ENCODE results near the gene SLC6A18. TPM values are rescaled to one million over a fixed set of nuclear protein-coding genes. Genes with fewer than 3 reads are reported as not detected.

Gene SLC6A18
- total and polyA plus RNA-seq, 9 of the 15 experiments (the other 6 are each of a cell fraction or from before 2014, with no cell fraction given): not detected

- CTCF ChIA-PET (ENCODE audit: low intra/inter-chr PET ratio): no interaction called here
- Histone ChIP-seq H2AFZ (ENCODE audit: low read depth, low read length) (peak within 1 kb of the TSS; percentile 57), H3K9me1 (ENCODE audit: control insufficient read depth, insufficient read depth, low read length) (no peaks in the 10 kb centered on the region), H3K36me3 (ENCODE audit: control insufficient read depth, insufficient read depth, low read length) (no peaks in the 10 kb centered on the region), H3K4me2 (ENCODE audit: insufficient read depth, low read length) (peak within 1 kb of the TSS; percentile 59), H3K79me2 (ENCODE audit: control insufficient read depth, insufficient read depth, low read length) (no peaks in the 10 kb centered on the region; the same call in 2 of the 3 replicates), H3K4me3 (no peak within 1 kb of the TSS), H3K9ac (ENCODE audit: insufficient read depth in 1 of 2, low read depth in 2 of 2, low read length in 2 of 2) (peak within 1 kb of the TSS; percentile 57 to 80), H3K9me3 (replicated peaks; ENCODE audit: control insufficient read depth, insufficient read depth, low read depth, low read length) (no peaks in the 10 kb centered on the region; the same call in 1 of the 2 replicates), H4K20me1 (replicated peaks; ENCODE audit: control insufficient read depth, insufficient read depth, low read length) (no peaks in the 10 kb centered on the region), H3K27me3 (ENCODE audit: control insufficient read depth in 2 of 2, insufficient read depth in 2 of 2, low read length in 2 of 2) (peaks cover 0 to 9% of the 10 kb centered on the region in 2 experiments; a peak in 2 of 5 replicates), H3K27ac (ENCODE audit: extremely low read depth, low read depth, low read length) (peak within 1 kb of the TSS; percentile 75), H3K4me1 (replicated peaks in 1 of 2; ENCODE audit: control insufficient read depth in 2 of 2, insufficient read depth in 2 of 2, low read length in 2 of 2) (peaks cover 42 to 78% of the 10 kb centered on the region in 2 experiments)
- intact Hi-C loops (cut with micrococcal nuclease): no loop called here
- in situ Hi-C loops (cut with MboI): no loop called here
- POLR2A ChIA-PET: interaction anchor here (0.6 to 1.4 kb wide), 4 partner anchors 7 to 134 kb away, joined by 3 to 6 read pairs (median 3); no protein-coding TSS in a partner anchor
- 32% methylated on average over 51 of the region's 51 CpGs for WGBS (ENCODE audit: insufficient coverage, low coverage, missing lambda C conversion rate)
- BruUV-seq (replicated peaks): no TSS peak
- DNase-seq (ENCODE audit: extremely low read depth in 1 of 4, low spot score in 3 of 4) (peak in 2 of 4 experiments; percentile 49 to 56), ATAC-seq (peak; percentile 2; the same call in 2 of the 3 replicates), FAIRE-seq (no peak)
- TF ChIP-seq ZNF586 (CRISPR knock-in tag; conservative IDR thresholded peaks at IDR 0.05): no peak
- TF ChIP-seq CEBPZ (IDR thresholded peaks at IDR 0.05; ENCODE audit: borderline replicate concordance, low read depth, low read length): no peak
- peak in 1 of 2 experiments; percentile 63; a peak in 1 of 4 replicates for TF ChIP-seq UBTF (IDR thresholded peaks at IDR 0.05; ENCODE audit: borderline replicate concordance in 1 of 2, low read depth in 2 of 2, low read length in 2 of 2)
- peak; percentile 52; the same call in 1 of the 2 replicates for TF ChIP-seq HIVEP1 (CRISPR knock-in tag; IDR thresholded peaks at IDR 0.05)
- 0 out of 2 replicates have a peak, but pooled peaks have one; percentile 36 for TF ChIP-seq SMAD4 (CRISPR knock-in tag; conservative IDR thresholded peaks at IDR 0.05)
- 0 out of 2 replicates have a peak, but pooled peaks have one; percentile 31 for TF ChIP-seq ZNF592 (IDR thresholded peaks at IDR 0.05)
- TF ChIP-seq MBD2 (IDR thresholded peaks at IDR 0.05; ENCODE audit: borderline replicate concordance, low read depth): peak; percentile 8; the same call in 1 of the 2 replicates
- TF ChIP-seq ZNF253 (CRISPR knock-in tag; conservative IDR thresholded peaks at IDR 0.05): no peak
- peak; percentile 51; the same call in 1 of the 2 replicates for TF ChIP-seq MYNN (IDR thresholded peaks at IDR 0.05)
- no peak for TF ChIP-seq MYNN (CRISPR knock-in tag; IDR thresholded peaks at IDR 0.05)
- no peak for TF ChIP-seq ZNF77 (CRISPR knock-in tag; IDR thresholded peaks at IDR 0.05)
- TF ChIP-seq ZNF717 (CRISPR knock-in tag; IDR thresholded peaks at IDR 0.05): no peak
Observed at GRCh38 chr5:1201327-1202025, 23.7 kb upstream of the SLC6A18 start, which contains the start of gene SLC6A19. Gene SLC6A19, plus strand, starts transcription at chr5:1201595. Its CDS starts 56 bp downstream, at chr5:1201651.

Data from K562 (cell line).